Left hindlimb (tissue), 1 donor: ENCODE measurements around the gene TBC1D9.
"Not testable (repeated sequence)": the region's sequence is repeated elsewhere in the genome, so short reads cannot be mapped to it uniquely, and the experiment has no call there.

ENCODE experiments used
- DNase-seq: peaks from one replicate; pipeline ENCODE4 v3.0.0-alpha.2; 2018

TBC1D9 gene

GRCh38 chr4:140756319-140757231 is at the start of gene TBC1D9:
TBC1D9 (minus strand) TSS chr4:140756385; CDS start chr4:140756045, 340 bp downstream.
- peak; percentile 83 for DNase-seq

GRCh38 chr4:140805293-140805692 is 49.1 kb upstream of the TBC1D9 start:
- DNase-seq, result no peak

GRCh38 chr4:140802591-140802990 is 46.4 kb upstream of the TBC1D9 start:
- DNase-seq, result no peak

- DNase-seq, result no peak
These were observed 44.5 kb upstream of the TBC1D9 start for GRCh38 chr4:140800666-140801065.

GRCh38 chr4:140799686-140800225 is 43.6 kb upstream of the TBC1D9 start:
- no peak for DNase-seq

- DNase-seq, result no peak
These were observed 37.1 kb upstream of the TBC1D9 start for GRCh38 chr4:140793291-140793690.

DNA sequence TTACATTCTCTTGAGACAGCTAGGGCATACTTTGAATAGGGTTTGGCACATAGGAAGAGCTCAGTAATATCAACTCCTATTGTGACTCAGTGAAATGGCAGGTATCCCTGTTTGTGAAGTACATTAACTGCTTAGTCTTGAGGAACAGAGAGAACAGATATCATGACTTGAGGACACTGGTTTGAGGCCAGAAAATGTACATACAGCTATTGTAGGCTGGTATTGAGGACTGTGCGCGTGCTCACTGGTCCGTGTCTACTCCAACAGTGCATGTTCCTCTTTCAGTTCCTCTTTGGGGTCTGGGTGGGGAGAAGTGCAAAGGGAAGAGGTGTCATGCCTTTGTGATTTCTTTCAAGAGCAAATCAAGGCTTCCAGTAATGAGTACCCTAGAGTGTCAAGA is 34.6 kb upstream of the TBC1D9 start:
- no peak for DNase-seq

- DNase-seq, result no peak
These were observed 34.0 kb upstream of the TBC1D9 start for GRCh38 chr4:140790171-140790570.

DNA sequence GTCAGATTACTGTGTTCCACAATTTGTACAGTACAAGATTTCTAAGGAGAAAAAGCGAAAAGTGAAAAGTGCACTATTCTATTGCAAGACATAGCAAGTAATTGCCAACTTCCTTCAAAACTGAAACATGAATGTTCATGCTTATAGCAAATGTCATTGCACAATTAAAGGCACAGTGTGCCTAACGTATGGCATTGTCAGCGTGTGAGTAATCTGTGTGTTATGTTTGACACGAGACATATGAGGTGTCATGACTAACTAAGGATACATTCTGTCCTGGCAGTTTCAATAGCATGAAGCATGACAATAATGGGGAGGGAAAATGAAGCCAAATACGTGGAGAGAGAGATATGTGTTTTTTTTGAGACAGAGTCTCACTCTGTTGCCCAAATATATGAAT is 33.6 kb upstream of the TBC1D9 start:
- DNase-seq, result no peak

- not testable (repeated sequence) for DNase-seq
These were observed 26.6 kb upstream of the TBC1D9 start for GRCh38 chr4:140782787-140783186.

DNA sequence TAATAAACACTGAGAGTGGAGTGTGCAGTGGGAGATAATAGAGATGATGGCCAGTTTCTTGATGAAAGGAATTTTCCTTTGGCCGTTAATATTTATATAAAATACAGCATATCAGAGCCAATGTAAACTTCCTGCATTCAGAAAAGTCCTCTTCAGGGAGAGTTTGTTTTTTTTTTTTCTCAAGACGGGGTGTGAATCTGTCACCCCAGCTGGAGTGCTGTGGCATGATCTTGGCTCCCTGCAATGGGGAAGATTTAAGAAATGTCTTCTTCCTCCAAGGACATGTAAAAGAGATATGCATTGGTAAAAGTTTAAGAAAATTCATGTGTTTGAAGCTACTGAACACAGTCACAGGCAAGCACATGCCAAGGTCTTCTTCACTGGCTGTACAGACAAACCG is 25.4 kb upstream of the TBC1D9 start:
- no peak for DNase-seq

DNA sequence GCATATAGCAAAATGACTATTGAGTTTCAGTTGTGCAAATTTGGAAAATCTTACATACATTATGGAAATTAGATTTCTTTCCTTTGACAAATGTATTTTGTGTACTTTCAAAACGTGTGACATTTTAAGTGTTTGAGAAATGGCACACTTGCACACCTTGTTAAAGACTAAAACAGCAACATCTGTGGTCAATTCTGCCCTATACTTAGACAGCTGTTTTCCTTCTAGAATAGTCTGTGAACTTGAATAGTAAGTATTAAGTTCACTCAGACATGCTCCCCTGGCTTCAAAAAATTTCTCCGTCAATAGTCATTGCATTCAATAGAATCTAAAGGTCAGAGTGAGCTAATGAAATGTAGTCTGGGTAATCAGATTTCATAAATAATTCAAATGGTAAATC is 21.7 kb upstream of the TBC1D9 start:
- DNase-seq, result no peak

- DNase-seq, result no peak
These were observed 21.2 kb upstream of the TBC1D9 start for GRCh38 chr4:140777386-140777785.

DNA sequence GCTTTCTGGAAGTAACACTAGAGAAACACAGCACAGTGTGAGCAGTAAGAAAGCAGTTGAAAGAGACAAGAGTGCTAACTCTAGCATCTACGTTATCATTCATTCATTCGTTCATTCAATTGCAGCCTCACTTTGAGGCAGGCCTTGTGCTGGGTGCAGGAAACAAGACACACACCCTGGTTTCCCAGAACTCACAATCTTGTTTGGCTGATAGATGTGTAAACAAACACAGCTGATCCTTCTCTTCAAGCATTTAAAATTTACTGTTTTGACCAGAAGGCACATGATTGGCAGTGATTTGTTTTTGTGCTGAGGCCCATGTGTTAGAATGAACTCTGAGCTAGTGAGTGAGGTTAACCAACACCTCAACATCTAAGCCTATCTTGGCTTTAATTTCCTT is 20.4 kb upstream of the TBC1D9 start:
- no peak for DNase-seq

DNA sequence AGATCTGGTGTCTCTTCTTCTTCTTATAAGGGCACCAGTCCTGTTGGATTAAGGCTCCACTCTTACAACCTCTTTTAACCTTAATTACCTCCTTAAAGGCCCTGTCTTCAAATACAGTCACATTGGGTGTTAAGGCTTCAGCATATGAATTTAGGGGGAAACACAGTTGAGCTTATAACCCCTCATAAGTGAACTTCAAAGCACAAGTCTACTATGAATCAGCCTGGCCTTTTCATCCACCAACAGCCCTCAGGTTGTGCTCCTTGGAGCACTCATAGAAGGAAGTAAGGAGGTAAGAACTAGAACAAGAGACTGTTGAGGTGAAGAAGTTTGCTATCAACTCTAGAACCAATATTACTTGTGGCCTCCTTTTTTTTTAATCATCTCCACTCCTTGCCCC is 18.8 kb upstream of the TBC1D9 start:
- DNase-seq, result no peak

- DNase-seq, result no peak
These were observed 18.3 kb upstream of the TBC1D9 start for GRCh38 chr4:140774510-140774909.

GRCh38 chr4:140769209-140769608 is 13.0 kb upstream of the TBC1D9 start:
- DNase-seq, result no peak

DNA sequence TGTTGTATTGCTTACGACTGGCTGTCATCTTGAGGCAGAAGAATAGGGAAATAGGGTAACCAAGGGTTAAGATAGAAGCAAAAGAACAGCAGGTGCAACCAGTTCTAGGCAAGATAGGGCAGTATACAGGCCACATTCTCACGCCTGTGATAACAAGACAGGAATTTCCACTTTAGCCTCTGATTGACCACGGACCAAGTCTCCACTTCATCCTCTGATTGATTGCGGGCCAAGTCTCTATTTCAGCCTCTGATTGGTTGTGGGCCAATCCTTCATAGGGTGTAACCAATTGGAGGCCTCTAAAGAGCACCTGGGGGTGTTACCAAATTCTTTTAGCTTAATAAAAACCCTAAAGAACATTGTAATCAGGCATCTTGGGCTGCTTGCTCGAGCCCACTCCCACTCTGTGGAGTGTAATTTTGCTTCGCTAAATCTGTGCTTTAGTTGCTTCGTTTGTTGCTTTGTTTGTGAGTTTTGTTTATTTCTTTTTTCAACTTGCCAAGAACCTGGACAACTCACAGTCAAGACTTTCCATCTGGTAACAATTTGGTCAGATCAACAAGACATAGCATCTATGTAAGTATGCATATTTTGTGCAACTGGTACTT is 8.7 kb upstream of the TBC1D9 start:
- no peak for DNase-seq

DNA sequence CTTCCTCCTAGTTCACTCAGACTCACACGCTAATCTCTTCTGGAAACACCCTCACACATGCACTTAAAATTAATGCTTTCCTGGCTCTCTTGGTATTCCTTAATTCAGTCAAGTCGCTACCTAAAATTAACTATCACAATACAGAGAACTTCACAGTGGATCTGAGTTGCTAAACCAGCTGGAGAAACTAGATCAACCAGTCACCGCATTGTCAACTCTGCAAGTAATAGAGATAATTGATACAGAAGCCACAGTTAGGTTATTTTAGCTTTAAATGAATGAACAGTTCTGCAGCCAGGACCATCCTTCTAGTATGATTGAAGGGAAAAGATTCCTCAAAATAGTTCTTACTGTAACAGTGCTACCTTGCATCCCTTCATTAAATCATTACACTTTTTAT is 6.0 kb upstream of the TBC1D9 start:
- no peak for DNase-seq

GRCh38 chr4:140757232-140757630 is 1.0 kb upstream of the TBC1D9 start:
- DNase-seq, result no peak

DNA sequence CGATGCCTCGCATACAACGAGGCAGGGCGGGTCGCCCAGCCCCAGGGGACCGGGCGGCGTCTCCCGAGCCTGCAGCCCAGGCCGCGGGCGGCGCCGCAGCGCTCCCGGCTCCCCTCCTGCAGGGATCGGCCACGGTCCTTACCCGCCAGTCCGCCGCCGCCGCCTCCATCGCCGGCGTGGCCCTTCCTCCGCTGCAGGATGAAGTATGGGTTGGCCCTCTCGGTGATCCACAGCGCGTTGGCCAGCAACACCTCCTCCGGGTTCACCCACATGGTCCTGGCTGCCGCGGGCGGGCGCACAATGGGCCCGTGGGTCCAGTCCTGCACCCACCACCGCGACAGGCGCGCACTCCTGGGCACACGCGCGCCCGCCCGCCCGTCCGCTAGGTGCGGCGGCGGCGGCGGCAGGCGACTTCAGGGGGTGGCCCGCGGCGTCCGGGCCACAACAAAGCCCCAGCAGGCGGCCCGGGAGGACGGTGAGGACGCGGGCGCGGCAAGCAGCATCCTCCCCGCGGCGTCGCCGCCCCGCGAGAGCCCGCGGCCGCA is 339 bp downstream of the TBC1D9 start:
- DNase-seq, result peak; percentile 72

DNA sequence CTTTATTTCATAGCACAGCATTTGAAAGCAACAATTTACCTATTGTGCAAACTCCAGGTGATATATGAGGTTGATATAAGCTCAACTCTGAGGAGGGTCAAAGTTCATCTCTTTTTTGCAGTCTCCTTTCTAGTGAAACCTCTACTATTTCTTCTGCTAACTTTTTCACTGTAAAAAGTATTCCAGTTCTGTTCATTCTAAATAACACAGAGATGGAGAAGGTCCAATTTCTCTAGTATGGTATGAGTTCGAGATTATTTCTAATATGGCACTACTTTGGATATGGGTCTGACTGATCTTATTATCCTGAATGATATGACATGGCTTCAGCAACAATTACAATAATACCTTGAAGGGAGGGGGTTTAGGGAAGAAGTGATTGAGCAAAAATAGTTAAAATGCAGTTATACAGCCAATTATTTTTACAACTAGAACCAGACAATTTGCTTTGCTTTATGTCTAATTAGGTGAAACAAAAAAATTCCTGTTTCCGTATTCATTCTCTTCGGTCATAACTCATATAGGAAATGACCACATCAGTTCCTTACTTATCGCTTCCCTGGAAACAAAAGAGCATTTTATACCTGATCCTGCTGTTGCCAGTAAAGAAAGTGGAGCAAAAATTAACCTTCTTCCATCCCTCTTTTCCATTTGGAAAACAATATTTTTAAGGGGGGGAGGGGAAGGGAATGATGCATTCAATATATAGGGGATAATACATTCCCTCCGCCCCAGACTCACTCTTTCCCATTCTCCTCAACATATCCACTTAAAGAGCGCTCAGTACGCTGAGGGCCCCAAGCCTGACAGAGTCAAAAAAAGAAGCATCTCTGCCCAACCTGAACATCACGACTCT is 1.0 kb downstream of the TBC1D9 start:
- DNase-seq, result no peak

DNA sequence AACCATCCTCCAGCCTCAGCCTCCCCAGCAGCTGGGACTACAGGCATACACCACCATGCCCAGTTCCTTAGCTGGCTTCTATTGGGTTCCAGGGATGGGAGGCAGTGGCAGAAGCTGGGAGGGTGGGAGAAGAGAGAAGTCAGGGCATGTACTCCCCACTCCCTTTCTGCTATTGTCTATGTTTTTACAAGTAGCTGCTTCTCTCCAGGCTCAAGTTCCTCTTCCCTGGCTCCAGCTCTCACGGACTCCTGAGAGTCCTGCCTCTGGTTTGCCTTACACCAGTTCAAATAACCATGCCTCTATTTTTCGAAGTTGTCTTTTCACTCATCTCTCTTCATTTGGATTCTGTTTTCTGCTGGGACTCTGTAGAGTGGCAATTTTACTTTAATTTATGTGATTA is 2.9 kb downstream of the TBC1D9 start:
- DNase-seq, result no peak
